Measurements from ENCODE around the gene BNC2. TPM values are rescaled to one million over a fixed set of nuclear protein-coding genes. Genes with fewer than 3 reads are reported as not detected.

Gene BNC2
- total RNA-seq, 2 experiments from 2014 or later = not detected

DNA sequence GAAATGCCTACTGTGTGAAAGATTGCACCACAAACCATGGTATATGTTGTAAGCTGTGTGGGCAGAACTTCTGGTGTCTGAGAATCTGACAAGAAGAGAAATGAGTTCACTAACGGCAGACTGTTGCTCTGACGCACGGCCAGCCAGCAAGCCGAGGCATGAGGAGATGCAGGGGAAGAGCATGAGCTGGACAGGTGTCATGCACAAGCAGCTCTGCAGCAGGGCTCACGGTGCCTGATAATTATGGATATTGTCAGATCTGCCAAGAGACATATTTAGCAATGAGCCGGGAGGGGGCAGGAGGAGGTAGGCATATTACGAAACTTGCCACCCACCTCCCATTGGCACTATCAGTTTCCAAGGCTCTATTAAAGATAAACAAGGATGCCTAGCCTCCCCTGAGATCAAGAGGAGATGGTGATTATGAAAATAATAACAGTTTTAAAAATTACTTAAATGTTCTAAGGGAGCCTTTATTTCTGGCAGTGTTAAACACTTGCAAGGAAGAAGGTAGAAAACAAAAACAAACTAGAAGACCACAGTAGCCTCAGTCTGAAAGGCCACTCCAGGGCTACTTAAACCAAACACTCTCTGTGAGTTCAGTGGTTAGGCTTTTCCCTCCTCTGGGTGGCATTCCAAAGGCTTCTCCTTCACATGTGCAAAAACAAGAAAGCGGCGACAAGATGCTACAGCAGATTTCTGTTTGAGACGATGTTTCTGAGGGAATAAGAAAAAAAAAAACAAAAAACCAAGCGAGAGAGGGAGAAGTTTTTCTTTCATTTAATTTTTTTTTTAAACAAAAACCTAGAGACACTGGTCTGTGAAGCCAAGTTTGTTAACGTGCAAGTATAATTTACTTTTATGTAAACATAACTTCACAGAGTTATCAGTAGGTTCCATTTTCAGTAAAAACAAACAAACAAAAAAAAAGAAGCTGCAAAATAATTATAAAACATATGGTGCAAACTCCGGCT lies 339.5 kb downstream of the BNC2 start:
- intact Hi-C loops (cut with micrococcal nuclease; ENCODE audit: unreplicated experiment) = no loop called here
- no peak overlapping the region for H3K4me2 ChIP-seq (ENCODE audit: low read length)
- POLR2A ChIA-PET = interaction anchor here (1.1 kb wide), 1 partner anchor 12 kb away, joined by 4 read pairs; no protein-coding TSS in a partner anchor

GRCh38 chr9:16527573-16527972 lies 342.9 kb downstream of the BNC2 start:
- intact Hi-C loops (cut with micrococcal nuclease; ENCODE audit: unreplicated experiment) = no loop called here

More for the DNA sequence above, 339.5 kb downstream of the BNC2 start:
- TF ChIP-seq, protein P1, sequence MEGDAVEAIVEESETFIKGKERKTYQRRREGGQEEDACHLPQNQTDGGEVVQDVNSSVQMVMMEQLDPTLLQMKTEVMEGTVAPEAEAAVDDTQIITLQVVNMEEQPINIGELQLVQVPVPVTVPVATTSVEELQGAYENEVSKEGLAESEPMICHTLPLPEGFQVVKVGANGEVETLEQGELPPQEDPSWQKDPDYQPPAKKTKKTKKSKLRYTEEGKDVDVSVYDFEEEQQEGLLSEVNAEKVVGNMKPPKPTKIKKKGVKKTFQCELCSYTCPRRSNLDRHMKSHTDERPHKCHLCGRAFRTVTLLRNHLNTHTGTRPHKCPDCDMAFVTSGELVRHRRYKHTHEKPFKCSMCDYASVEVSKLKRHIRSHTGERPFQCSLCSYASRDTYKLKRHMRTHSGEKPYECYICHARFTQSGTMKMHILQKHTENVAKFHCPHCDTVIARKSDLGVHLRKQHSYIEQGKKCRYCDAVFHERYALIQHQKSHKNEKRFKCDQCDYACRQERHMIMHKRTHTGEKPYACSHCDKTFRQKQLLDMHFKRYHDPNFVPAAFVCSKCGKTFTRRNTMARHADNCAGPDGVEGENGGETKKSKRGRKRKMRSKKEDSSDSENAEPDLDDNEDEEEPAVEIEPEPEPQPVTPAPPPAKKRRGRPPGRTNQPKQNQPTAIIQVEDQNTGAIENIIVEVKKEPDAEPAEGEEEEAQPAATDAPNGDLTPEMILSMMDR (conservative IDR thresholded peaks at IDR 0.05; ENCODE audit: low read length) = no peak
- no peak for TF ChIP-seq EZH2phosphoT487 (IDR thresholded peaks at IDR 0.05; ENCODE audit: borderline replicate concordance, low read depth, low read length)
- no peaks in the 10 kb centered on the region for H4K20me1 ChIP-seq (ENCODE audit: insufficient read depth, low read length)
- CTCF ChIA-PET (ENCODE audit: unreplicated experiment) = no interaction called here
- no peaks in the 10 kb centered on the region for H3K9me2 ChIP-seq (ENCODE audit: insufficient read depth, low read length)
- no peaks in the 10 kb centered on the region for H3K9me3 ChIP-seq (ENCODE audit: low read length)
- H2AFZ ChIP-seq (ENCODE audit: low read length) = no peak overlapping the region
- DNase-seq (ENCODE audit: low spot score) = no peak
- H3K27ac ChIP-seq (ENCODE audit: low read depth, low read length, poor library complexity, severe bottlenecking) = no peak overlapping the region
- no peaks in the 10 kb centered on the region for H3K79me2 ChIP-seq (ENCODE audit: insufficient read depth, low read depth, low read length)
- H3K4me1 ChIP-seq (ENCODE audit: insufficient read depth, low read length, poor library complexity, severe bottlenecking) = no peaks in the 10 kb centered on the region
- H3K4me3 ChIP-seq (ENCODE audit: low read depth, low read length, poor library complexity, severe bottlenecking) = no peak overlapping the region
- H3K36me3 ChIP-seq (ENCODE audit: insufficient read depth, low read length) = no peaks in the 10 kb centered on the region
- no TSS peak for BruUV-seq (replicated peaks)

More at GRCh38 chr9:16527573-16527972, 342.9 kb downstream of the BNC2 start:
- TF ChIP-seq, protein P1 (conservative IDR thresholded peaks at IDR 0.05; ENCODE audit: low read length) = no peak
- TF ChIP-seq EZH2phosphoT487 (IDR thresholded peaks at IDR 0.05; ENCODE audit: borderline replicate concordance, low read depth, low read length) = no peak
- CTCF ChIA-PET (ENCODE audit: unreplicated experiment) = no interaction called here
- H3K79me2 ChIP-seq (ENCODE audit: insufficient read depth, low read depth, low read length) = no peaks in the 10 kb centered on the region
- H3K4me1 ChIP-seq (ENCODE audit: insufficient read depth, low read length, poor library complexity, severe bottlenecking) = no peaks in the 10 kb centered on the region
- no TSS peak for BruUV-seq (replicated peaks)
- no peak for DNase-seq (ENCODE audit: low spot score)
- H2AFZ ChIP-seq (ENCODE audit: low read length) = no peak overlapping the region
- POLR2A ChIA-PET = interaction anchor here (1.4 kb wide), 1 partner anchor 18 kb away, joined by 3 read pairs; no protein-coding TSS in a partner anchor
- no peaks in the 10 kb centered on the region for H3K9me3 ChIP-seq (ENCODE audit: low read length)
- no peak overlapping the region for H3K4me2 ChIP-seq (ENCODE audit: low read length)
- H4K20me1 ChIP-seq (ENCODE audit: insufficient read depth, low read length) = no peaks in the 10 kb centered on the region
- H3K36me3 ChIP-seq (ENCODE audit: insufficient read depth, low read length) = no peaks in the 10 kb centered on the region
- H3K9me2 ChIP-seq (ENCODE audit: insufficient read depth, low read length) = no peaks in the 10 kb centered on the region
- no peak overlapping the region for H3K4me3 ChIP-seq (ENCODE audit: low read depth, low read length, poor library complexity, severe bottlenecking)
- no peak overlapping the region for H3K27ac ChIP-seq (ENCODE audit: low read depth, low read length, poor library complexity, severe bottlenecking)

Data from OCI-LY7 (cell line).